ENCODE data around the gene THTPA. TPM values are rescaled to one million over a fixed set of nuclear protein-coding genes. Genes with fewer than 3 reads are reported as not detected.

The THTPA gene
- total RNA-seq, 1 experiment from 2014 or later = 20.0 TPM

DNA sequence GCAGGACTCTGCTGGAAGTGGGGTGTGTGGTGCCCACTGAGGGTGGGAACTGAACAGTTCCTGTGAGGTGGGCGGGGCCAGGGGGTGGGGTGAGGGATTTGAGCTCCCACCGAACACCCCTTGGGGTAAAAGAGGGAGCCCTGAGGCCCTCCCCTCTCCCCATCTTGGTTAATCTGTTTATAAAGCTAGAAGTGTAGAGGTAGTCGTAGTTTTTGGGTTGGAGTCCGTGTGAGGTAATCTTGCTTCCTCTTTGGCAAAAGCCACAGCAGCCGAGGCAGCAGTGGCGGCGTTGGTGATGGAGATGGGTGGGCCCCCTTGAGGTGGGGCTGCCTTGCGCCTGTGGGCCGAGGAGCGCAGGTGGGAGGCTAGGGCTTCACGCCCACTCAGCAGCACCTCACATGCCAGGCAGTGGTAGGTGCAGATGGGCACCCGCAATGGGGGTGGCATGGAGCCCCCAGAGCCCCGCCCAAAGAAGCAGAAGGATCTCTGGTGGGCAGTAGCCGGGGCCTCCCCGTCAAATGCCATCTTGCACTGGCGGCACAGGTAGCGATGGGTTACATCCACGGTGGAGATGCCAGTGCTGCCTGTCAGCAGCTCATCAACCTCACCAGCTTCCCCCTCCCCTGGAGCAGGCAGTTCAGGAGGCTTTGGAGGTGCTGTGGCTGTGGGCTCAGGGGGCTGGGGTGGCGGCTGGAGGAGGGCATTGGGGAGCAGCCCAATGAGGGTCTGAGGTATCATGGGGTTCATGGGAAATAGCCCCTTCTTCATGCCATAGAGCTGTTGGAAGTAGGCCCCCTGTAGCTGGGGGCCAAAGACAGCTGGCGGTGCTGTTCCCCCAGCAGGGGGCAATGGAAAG, 34.1 kb upstream of the THTPA start:
- Mint-ChIP-seq H3K4me3 (no peak overlapping the region), H3K27me3 (ENCODE audit: low read depth) (peaks cover 9% of the 10 kb centered on the region), H3K27ac (no peak overlapping the region), H3K4me1 (peaks cover 71% of the 10 kb centered on the region), H3K36me3 (peaks cover 19% of the 10 kb centered on the region), H3K9me3 (no peaks in the 10 kb centered on the region)
- TF ChIP-seq, protein P1, sequence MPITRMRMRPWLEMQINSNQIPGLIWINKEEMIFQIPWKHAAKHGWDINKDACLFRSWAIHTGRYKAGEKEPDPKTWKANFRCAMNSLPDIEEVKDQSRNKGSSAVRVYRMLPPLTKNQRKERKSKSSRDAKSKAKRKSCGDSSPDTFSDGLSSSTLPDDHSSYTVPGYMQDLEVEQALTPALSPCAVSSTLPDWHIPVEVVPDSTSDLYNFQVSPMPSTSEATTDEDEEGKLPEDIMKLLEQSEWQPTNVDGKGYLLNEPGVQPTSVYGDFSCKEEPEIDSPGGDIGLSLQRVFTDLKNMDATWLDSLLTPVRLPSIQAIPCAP (CRISPR knock-in tag; IDR thresholded peaks at IDR 0.05) = no peak
- TF ChIP-seq JUN (CRISPR knock-in tag; IDR thresholded peaks at IDR 0.05) (no peak), TP53 (CRISPR knock-in tag; IDR thresholded peaks at IDR 0.05) (0 out of 2 replicates have a peak, but pooled peaks have one; percentile 6)
- ChIA-PET CTCF (interaction anchor here (2.4 to 7.5 kb wide), 4 partner anchors 17 to 40 kb away, joined by 11 to 47 read pairs (median 28); no protein-coding TSS in a partner anchor), POLR2A (interaction anchor here (2.0 to 6.6 kb wide), 2 partner anchors 16 to 40 kb away, joined by 7 to 49 read pairs; no protein-coding TSS in a partner anchor)
- no peak for DNase-seq (ENCODE audit: low spot score)
- no peak for ATAC-seq

GRCh38 chr14:23522643-23523198, 33.4 kb upstream of the THTPA start:
- Mint-ChIP-seq H3K9me3 (no peaks in the 10 kb centered on the region), H3K27ac (no peak overlapping the region), H3K27me3 (ENCODE audit: low read depth) (peaks cover 2% of the 10 kb centered on the region), H3K4me3 (no peak overlapping the region), H3K36me3 (peaks cover 25% of the 10 kb centered on the region), H3K4me1 (peaks cover 68% of the 10 kb centered on the region)
- TF ChIP-seq GTF2I (CRISPR knock-in tag; conservative IDR thresholded peaks at IDR 0.05) (no peak), RELA (CRISPR knock-in tag; IDR thresholded peaks at IDR 0.05; ENCODE audit: borderline replicate concordance) (no peak), SMAD4 (CRISPR knock-in tag; IDR thresholded peaks at IDR 0.05) (no peak), HMGA2 (CRISPR knock-in tag; IDR thresholded peaks at IDR 0.05) (no peak), JAZF1 (CRISPR knock-in tag; IDR thresholded peaks at IDR 0.05) (no peak)
- ChIA-PET CTCF (interaction anchor here (0.8 to 7.5 kb wide), 5 partner anchors 16 to 44 kb away, joined by 3 to 47 read pairs (median 12); no protein-coding TSS in a partner anchor), POLR2A (interaction anchor here (2.0 to 6.6 kb wide), 2 partner anchors 15 to 41 kb away, joined by 7 to 49 read pairs; no protein-coding TSS in a partner anchor)
- DNase-seq (ENCODE audit: low spot score) = no peak
- ATAC-seq = no peak

DNA sequence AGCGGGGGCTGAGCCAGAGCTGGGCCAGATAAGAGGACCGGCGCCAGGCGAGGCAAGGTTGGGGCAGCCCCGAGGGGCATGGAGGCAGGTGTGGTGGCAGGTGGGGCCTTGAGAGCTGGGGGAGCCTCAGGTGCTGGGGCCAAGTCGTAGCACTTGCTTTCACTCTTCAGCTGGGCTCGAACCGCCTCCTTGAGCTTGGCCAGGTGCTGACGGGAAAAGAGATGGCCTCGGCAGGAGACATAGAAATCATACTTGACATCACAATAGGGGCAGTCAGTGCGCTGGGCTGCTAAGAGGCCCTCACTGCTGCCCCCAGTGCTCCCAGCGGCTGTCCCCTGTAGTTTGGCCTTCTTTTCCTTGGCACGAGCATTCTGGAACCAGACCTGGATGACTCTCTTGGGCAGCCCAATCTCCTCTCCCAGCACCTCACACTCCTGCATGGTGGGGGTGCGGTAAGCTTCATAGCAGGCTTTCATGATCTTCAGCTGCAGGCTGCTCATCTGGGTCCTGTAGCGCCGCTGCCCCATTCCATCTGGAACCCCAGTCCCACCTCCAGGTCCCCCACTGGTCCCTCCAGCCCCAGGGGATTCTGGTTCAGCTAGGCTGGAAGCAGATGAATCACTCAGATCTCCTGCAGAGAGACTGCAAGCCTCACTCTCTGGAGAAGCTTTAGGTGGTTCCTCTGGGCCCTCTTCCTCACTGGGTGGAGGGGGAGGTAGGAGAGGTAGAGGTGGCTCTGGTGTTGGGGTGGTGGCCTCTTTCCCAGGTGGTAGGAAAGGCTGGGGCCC, 32.6 kb upstream of the THTPA start:
- Mint-ChIP-seq H3K4me3 (no peak overlapping the region), H3K27me3 (ENCODE audit: low read depth) (no peaks in the 10 kb centered on the region), H3K9me3 (no peaks in the 10 kb centered on the region), H3K36me3 (peaks cover 30% of the 10 kb centered on the region), H3K27ac (no peak overlapping the region), H3K4me1 (peaks cover 65% of the 10 kb centered on the region)
- no peak for TF ChIP-seq ZNF138 (CRISPR knock-in tag; conservative IDR thresholded peaks at IDR 0.05)
- no peak for TF ChIP-seq IRF2 (CRISPR knock-in tag; IDR thresholded peaks at IDR 0.05; ENCODE audit: borderline replicate concordance, low read depth)
- TF ChIP-seq OVOL2 (CRISPR knock-in tag; IDR thresholded peaks at IDR 0.05; ENCODE audit: borderline replicate concordance) = no peak
- DNase-seq (ENCODE audit: low spot score) = no peak
- CTCF ChIA-PET = interaction anchor here (0.8 to 7.5 kb wide), 5 partner anchors 15 to 45 kb away, joined by 3 to 47 read pairs (median 12); no protein-coding TSS in a partner anchor
- POLR2A ChIA-PET = interaction anchor here (2.0 to 6.6 kb wide), 2 partner anchors 15 to 41 kb away, joined by 7 to 49 read pairs; no protein-coding TSS in a partner anchor
- no peak for ATAC-seq

DNA sequence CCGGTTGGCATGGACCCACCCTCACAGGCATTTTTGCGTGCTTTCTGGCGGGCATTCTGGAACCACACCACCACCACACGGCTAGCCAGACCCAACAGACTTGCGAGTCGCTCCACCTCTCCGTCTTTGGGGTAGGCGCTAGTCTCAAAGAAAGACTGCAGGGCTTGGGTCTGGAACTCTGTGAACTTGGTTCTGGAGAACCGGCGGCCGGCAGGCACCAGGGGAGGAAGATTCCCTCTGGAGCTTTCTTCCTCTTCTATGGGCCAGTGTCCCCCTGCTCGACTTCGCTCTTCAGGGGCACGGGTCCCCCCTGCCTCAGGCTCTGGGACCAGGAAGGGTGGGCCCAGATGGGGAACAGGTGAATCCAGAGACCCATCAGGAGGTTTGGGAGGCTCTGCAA, 31.1 kb upstream of the THTPA start:
- Mint-ChIP-seq H3K4me1 (peaks cover 64% of the 10 kb centered on the region), H3K9me3 (no peaks in the 10 kb centered on the region), H3K27ac (no peak overlapping the region; the same call in 1 of the 2 replicates), H3K4me3 (no peak overlapping the region), H3K36me3 (peaks cover 42% of the 10 kb centered on the region), H3K27me3 (ENCODE audit: low read depth) (no peaks in the 10 kb centered on the region)
- ATAC-seq = no peak
- CTCF ChIA-PET = interaction anchor here (1.2 to 6.7 kb wide), 4 partner anchors 14 to 41 kb away, joined by 3 to 117 read pairs (median 24); no protein-coding TSS in a partner anchor
- POLR2A ChIA-PET = interaction anchor here (1.9 kb wide), 1 partner anchor 13 kb away, joined by 19 read pairs; no protein-coding TSS in a partner anchor
- DNase-seq (ENCODE audit: low spot score) = no peak
- TF ChIP-seq ZBTB21 (CRISPR knock-in tag; IDR thresholded peaks at IDR 0.05; ENCODE audit: borderline replicate concordance) (no peak), RORB (CRISPR knock-in tag; IDR thresholded peaks at IDR 0.05) (no peak), OVOL2 (CRISPR knock-in tag; IDR thresholded peaks at IDR 0.05; ENCODE audit: borderline replicate concordance) (no peak), MXD4 (CRISPR knock-in tag; IDR thresholded peaks at IDR 0.05; ENCODE audit: borderline replicate concordance) (no peak), GTF2I (CRISPR knock-in tag; conservative IDR thresholded peaks at IDR 0.05) (no peak), KAT7 (CRISPR knock-in tag; IDR thresholded peaks at IDR 0.05; ENCODE audit: borderline replicate concordance) (no peak), ZNF423 (CRISPR knock-in tag; IDR thresholded peaks at IDR 0.05) (no peak), STAT6 (CRISPR knock-in tag; conservative IDR thresholded peaks at IDR 0.05; ENCODE audit: low read depth) (no peak), SMAD3 (CRISPR knock-in tag; IDR thresholded peaks at IDR 0.05; ENCODE audit: borderline replicate concordance) (no peak)
- TF ChIP-seq, protein P1 (CRISPR knock-in tag; IDR thresholded peaks at IDR 0.05) = no peak
- TF ChIP-seq, protein P2, sequence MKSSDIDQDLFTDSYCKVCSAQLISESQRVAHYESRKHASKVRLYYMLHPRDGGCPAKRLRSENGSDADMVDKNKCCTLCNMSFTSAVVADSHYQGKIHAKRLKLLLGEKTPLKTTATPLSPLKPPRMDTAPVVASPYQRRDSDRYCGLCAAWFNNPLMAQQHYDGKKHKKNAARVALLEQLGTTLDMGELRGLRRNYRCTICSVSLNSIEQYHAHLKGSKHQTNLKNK (CRISPR knock-in tag; IDR thresholded peaks at IDR 0.05) = no peak
- TF ChIP-seq, protein P3, sequence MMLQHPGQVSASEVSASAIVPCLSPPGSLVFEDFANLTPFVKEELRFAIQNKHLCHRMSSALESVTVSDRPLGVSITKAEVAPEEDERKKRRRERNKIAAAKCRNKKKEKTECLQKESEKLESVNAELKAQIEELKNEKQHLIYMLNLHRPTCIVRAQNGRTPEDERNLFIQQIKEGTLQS (CRISPR knock-in tag; conservative IDR thresholded peaks at IDR 0.05) = no peak
